Activated CD4-positive, alpha-beta memory T cell treated with anti-CD3 and anti-CD28 coated beads for 36 hours (primary cell): ENCODE results near the gene MTG1. TPM values are rescaled to one million over a fixed set of nuclear protein-coding genes. Genes with fewer than 3 reads are reported as not detected.

ENCODE experiments used
- CTCF ChIA-PET: fragments of 350-600 bp; sonication (Branson Sonifier 250); formaldehyde crosslinking; loops from one replicate; lab custom pipeline; 2021; ENCODE audit warnings: antibody characterized with exemption, inconsistent platforms; lab: Charles Lee
- POLR2A ChIA-PET: fragments of 350-600 bp; sonication (Branson Sonifier 250); formaldehyde crosslinking; loops from one replicate; lab custom pipeline; 2021; ENCODE audit warnings: antibody characterized with exemption; lab: Charles Lee
- DNase-seq: peaks from one replicate; pipeline ENCODE4 v3.0.0-alpha.2; 2020
- H3K27ac Mint-ChIP-seq: one replicate; pipeline ENCODE4 v1.8.0; 2021; ENCODE audit warnings: mixed read lengths
- H3K27me3 Mint-ChIP-seq: one replicate; pipeline ENCODE4 v1.8.0; 2021; ENCODE audit warnings: mixed read lengths
- H3K36me3 Mint-ChIP-seq: one replicate; pipeline ENCODE4 v1.8.0; 2021; ENCODE audit warnings: mixed read lengths
- H3K4me1 Mint-ChIP-seq: one replicate; pipeline ENCODE4 v1.8.0; 2021; ENCODE audit warnings: low read depth, mixed read lengths
- H3K4me3 Mint-ChIP-seq: one replicate; pipeline ENCODE4 v1.8.0; 2021; ENCODE audit warnings: mild to moderate bottlenecking, mixed read lengths
- H3K9me3 Mint-ChIP-seq: one replicate; pipeline ENCODE4 v1.8.0; 2021; ENCODE audit warnings: mixed read lengths
- intact Hi-C: fragments of 100-400 bp; cut with micrococcal nuclease; formaldehyde crosslinking; loops from one replicate; pipeline ENCODE4 v1.15.1; 2023
- total RNA-seq, 2 experiments: library from RNA; stranded (reverse); gene quantifications; one replicate each; pipeline ENCODE4 v1.2.3, GENCODE V29; 2021

MTG1 gene
- total RNA-seq, 2 experiments from 2014 or later = 33.9 to 40.3 TPM

DNA sequence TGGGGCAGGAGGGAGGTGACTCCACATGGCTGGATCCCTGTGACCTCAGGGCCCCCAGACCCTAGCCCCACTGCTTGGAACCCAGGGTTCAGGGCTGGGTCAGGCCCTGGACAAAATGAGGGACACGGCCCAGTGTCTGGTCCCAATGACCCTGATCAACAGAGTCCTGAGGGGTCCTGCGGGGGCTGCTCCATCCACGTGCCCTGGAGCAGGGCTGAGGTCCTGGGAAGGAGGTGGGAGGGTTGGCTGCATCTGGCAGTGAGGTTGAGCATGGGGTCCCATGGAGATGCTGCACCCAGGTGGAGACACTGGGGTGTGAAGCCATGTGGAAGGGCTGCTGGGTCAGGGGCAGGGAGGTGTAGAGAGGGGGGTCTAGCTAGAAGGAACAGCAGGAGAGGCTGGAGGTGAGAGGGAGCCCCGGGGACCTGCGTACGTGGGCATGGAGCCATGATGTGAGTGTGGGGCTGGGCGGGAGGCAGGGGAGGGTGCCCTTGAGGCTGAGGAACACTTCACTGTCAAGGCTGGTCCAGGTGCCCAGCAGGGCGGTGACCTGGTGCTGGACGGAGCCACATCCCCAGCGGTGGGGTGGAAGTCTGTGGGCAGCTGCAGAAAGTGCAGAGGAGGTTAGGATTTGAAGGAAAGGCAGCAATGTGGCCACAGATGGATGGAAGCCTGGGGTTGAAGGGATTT lies 60.4 kb downstream of the MTG1 start:
- POLR2A ChIA-PET = no interaction called here
- Mint-ChIP-seq H3K4me3 (peak overlapping the region; percentile 6), H3K27me3 (no peaks in the 10 kb centered on the region), H3K9me3 (peaks cover 2% of the 10 kb centered on the region), H3K36me3 (peaks cover 1% of the 10 kb centered on the region), H3K27ac (no peak overlapping the region), H3K4me1 (no peaks in the 10 kb centered on the region)
- DNase-seq = no peak
- CTCF ChIA-PET = interaction anchor here (1.0 to 1.1 kb wide), 2 partner anchors 15 to 17 kb away, joined by 4 read pairs; no protein-coding TSS in a partner anchor
- intact Hi-C loops = no loop called here

DNA sequence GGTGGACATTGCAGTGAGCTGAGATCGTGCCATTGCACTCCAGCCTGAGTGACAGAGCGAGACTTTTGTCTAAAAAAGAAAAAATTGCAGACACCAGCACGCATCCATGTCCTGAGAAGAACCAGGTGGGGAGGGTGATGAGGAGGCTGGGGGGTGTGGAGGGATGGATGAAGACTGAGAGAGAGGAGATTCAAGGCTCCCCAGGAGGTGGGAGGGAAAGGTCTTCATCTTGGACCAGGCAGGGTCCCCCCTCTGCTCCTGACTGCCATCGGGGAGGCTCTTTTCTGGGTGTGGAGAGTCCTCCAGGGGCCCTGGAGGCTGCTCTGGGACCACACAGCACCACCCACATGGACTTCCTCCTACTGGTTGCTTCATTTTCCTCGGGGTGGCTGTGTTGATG lies 61.2 kb downstream of the MTG1 start:
- no peak overlapping the region for H3K4me3 Mint-ChIP-seq

DNA sequence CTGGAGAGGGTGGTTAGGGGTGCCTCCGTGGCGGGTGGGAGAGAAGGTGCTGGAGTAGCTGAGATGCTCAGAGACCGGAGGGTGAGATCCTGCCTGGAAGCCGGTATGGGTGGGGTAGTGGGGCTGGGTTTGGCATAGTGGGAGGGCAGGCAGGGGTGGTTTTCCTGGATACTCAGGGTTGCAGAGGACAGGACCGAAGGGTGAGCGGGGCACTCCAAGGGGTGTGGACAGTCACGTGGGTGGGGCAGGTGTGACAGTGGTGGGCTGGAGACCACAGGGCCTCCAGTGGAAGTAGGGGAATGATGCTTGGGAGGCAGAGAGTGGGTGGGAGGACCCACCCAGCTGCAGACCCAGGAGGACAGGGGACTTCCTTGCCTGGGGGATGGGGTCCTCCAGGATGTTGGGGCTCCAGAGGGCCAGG lies 61.7 kb downstream of the MTG1 start:
- CTCF ChIA-PET = no interaction called here
- Mint-ChIP-seq H3K36me3 (no peaks in the 10 kb centered on the region), H3K27ac (no peak overlapping the region)

More for the DNA sequence above, 61.2 kb downstream of the MTG1 start:
- no peaks in the 10 kb centered on the region for H3K9me3 Mint-ChIP-seq
- H3K4me1 Mint-ChIP-seq = no peaks in the 10 kb centered on the region
- ChIA-PET POLR2A (no interaction called here), CTCF (no interaction called here)
- H3K27me3 Mint-ChIP-seq = no peaks in the 10 kb centered on the region
- no peak overlapping the region for H3K27ac Mint-ChIP-seq
- no peak for DNase-seq
- intact Hi-C loops = no loop called here
- H3K36me3 Mint-ChIP-seq = no peaks in the 10 kb centered on the region

DNA sequence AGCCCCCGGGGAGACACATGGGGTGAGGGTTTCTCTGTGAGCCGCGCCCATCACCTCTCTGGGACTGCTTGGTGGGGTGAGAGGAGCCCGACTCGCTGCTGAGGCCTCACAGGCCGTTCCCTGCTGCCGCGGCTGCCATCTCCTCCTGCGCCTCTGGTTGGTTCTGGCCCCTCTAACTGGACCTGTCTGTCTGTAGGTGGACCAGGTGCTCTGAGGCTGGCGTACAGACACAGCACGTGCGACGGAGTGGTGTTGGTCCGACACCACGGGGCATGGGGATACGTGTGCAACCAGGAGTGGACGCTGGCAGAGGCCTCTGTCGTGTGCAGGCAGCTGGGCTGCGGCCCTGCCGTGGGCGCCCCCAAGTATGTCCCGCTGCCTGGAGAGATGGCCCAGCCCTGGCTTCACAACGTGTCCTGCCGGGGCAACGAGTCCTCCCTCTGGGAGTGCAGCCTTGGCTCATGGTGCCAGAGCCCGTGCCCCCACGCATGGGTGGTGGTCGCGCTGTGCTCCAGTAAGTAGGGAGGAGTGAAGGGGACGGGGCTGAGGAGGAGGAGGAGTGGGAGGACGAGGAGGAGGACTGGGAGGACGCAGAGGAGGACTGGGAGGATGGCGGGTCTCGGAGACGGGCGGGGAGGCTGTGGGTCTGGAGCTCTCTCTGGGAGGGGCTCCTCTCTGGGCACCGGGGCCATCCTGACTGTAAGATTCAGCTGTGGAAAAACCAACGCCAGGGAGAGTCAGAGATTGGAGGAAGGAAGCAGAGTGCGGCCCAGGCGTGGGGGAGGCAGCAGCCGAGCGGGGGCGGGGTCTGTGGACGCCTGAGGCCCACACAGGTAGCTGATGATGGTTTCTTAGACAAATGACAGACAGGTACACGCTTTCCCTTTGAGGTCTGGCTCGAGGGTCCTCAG lies 62.3 kb downstream of the MTG1 start:
- no peak overlapping the region for H3K4me3 Mint-ChIP-seq
- CTCF ChIA-PET = no interaction called here
- DNase-seq = no peak

More for the DNA sequence above, 61.7 kb downstream of the MTG1 start:
- H3K4me1 Mint-ChIP-seq = no peaks in the 10 kb centered on the region
- intact Hi-C loops = no loop called here
- H3K27me3 Mint-ChIP-seq = no peaks in the 10 kb centered on the region
- H3K9me3 Mint-ChIP-seq = no peaks in the 10 kb centered on the region
- POLR2A ChIA-PET = no interaction called here
- no peak for DNase-seq
- H3K4me3 Mint-ChIP-seq = no peak overlapping the region

DNA sequence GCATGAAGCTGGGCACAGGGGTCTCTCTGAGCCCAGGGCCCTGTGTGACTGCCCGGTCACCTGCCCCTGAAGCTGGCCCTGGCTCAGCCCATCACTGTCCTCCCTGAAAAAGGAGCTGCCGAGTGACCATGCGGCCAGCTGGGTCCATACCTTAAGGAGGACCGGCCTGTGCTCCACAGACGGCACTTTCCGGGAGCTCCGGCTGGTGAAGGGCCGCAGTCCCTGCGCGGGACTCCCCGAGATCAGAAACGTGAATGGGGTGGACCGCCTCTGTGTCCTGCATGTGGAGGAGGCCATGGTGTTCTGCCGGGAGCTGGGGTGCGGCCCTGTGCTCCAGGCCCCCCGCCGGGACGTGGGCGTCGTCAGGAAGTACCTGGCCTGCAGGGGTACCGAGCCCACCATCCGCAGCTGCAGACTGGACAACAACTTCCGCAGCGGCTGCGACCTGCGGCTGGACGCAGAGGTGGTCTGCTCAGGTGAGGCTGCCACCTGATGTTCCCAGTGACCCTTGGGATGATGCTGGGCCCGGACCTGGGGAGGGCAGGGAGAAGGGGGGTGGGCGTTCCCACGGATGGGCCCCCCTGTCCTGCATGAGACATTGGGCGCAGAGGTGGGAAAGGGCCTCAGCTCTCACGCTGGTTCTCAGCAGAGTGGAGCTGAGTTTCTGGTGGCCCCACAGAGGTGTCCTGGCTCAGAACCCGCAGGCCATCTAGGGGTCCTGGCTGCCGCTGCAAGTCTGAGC lies 63.3 kb downstream of the MTG1 start:
- no peaks in the 10 kb centered on the region for H3K4me1 Mint-ChIP-seq
- intact Hi-C loops = no loop called here
- ChIA-PET CTCF (no interaction called here), POLR2A (no interaction called here)
- no peaks in the 10 kb centered on the region for H3K36me3 Mint-ChIP-seq
- H3K27me3 Mint-ChIP-seq = no peaks in the 10 kb centered on the region
- H3K4me3 Mint-ChIP-seq = no peak overlapping the region
- no peak for DNase-seq
- no peak overlapping the region for H3K27ac Mint-ChIP-seq
- H3K9me3 Mint-ChIP-seq = no peaks in the 10 kb centered on the region

More for the DNA sequence above, 62.3 kb downstream of the MTG1 start:
- Mint-ChIP-seq H3K9me3 (no peaks in the 10 kb centered on the region), H3K36me3 (no peaks in the 10 kb centered on the region), H3K4me1 (no peaks in the 10 kb centered on the region), H3K27me3 (no peaks in the 10 kb centered on the region), H3K27ac (no peak overlapping the region)
- POLR2A ChIA-PET = no interaction called here
- intact Hi-C loops = no loop called here

DNA sequence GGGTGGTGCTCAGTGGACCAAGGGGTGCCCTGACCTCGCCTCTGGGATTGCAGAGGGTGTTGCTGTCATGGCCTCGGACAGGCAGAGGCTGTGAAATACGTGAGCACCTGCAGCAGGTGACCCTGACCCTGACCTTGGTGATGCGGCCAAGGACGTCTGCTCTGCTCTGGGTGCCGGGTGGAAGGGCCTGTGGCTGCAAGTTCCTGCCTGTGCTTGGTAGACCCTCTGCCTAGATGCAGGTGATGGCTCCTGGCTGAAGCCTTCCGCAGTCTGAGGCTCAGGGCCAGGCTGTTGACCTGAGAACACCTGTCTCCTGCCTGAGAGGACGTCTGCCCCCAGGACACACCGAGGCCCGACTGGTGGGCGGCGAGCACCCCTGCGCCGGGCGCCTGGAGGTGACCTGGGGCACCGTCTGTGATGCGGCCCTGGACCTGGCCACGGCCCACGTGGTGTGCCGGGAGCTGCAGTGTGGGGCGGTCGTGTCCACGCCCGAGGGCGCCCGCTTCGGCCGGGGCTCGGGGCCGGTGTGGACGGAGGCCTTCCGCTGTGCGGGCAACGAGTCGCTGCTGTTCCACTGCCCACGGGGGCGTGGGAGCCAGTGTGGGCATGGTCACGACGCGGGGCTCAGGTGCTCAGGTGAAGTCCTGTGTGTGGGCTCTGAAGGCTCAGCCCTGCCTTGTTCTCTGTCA lies 64.2 kb downstream of the MTG1 start:
- Mint-ChIP-seq H3K27me3 (no peaks in the 10 kb centered on the region), H3K36me3 (no peaks in the 10 kb centered on the region), H3K27ac (no peak overlapping the region), H3K4me1 (no peaks in the 10 kb centered on the region), H3K9me3 (no peaks in the 10 kb centered on the region), H3K4me3 (no peak overlapping the region)
- DNase-seq = no peak
- ChIA-PET POLR2A (no interaction called here), CTCF (no interaction called here)
- intact Hi-C loops = no loop called here

DNA sequence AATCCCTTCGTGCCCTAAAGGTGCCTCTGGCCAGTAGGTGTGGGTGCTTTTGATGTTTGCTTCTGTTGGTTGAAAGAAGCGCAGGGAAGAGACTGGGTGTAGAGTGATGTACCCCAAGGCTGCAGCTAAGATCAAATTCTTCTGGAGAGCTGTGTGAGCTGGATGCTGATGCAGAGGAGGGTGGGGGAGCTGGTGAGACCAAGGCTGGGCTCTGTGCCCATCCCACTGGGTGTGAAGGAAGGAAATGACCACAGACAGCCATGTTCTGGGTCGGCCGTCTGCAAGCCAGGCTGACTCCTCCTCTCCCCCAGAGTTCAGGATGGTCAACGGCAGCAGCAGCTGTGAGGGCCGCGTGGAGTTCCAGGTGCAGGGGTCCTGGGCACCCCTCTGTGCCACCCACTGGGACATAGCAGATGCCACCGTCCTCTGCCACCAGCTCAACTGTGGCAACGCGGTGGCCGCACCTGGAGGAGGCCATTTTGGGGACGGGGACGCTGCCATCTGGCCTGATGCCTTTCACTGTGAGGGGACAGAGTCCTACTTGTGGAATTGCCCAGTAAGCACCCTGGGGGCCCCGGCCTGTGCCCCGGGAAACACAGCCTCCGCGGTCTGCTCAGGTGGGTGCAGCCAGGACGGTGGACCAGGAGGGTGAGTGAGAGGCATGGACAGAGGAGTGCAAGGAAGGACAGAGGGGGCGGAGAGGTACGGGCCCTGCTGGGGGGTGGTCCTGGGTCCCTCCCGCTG lies 64.9 kb downstream of the MTG1 start:
- ChIA-PET CTCF (no interaction called here), POLR2A (no interaction called here)
- no peak overlapping the region for H3K27ac Mint-ChIP-seq
- H3K9me3 Mint-ChIP-seq = no peaks in the 10 kb centered on the region
- H3K4me3 Mint-ChIP-seq = no peak overlapping the region
- H3K4me1 Mint-ChIP-seq = no peaks in the 10 kb centered on the region
- H3K36me3 Mint-ChIP-seq = no peaks in the 10 kb centered on the region
- intact Hi-C loops = no loop called here
- H3K27me3 Mint-ChIP-seq = no peaks in the 10 kb centered on the region
- DNase-seq = no peak

DNA sequence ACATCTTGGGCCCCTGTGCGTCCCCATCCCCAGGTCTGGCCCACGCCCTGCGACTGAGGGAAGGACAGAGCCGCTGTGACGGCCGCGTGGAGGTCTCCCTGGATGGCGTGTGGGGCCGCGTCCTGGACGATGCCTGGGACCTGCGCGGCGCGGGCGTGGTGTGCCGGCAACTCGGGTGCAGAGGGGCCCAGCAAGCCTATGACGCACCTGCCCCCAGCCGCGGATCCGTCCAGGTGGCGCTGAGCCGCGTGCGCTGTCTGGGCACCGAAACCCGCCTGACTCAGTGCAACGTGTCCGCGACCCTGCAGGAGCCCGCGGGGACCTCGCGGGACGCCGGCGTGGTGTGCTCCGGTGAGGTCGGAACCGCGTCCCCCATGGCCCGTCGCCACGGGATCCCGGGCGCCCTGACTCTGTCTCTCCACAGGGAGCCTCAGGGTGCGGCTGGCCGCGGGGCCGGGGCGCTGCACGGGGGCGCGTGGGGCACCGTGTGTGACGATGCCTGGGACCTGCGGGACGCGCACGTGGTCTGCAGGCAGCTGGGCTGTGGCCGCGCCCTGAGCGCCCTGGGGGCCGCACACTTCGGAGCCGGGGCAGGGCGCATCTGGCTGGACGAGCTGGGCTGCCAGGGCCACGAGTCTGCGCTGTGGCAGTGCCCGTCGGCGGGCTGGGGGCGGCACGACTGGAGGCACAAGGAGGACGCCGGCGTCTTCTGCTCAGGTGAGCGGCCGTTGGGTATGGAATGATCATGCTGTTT lies 65.7 kb downstream of the MTG1 start:
- POLR2A ChIA-PET = no interaction called here
- intact Hi-C loops = no loop called here
- Mint-ChIP-seq H3K4me1 (no peaks in the 10 kb centered on the region), H3K36me3 (no peaks in the 10 kb centered on the region), H3K27me3 (no peaks in the 10 kb centered on the region), H3K4me3 (no peak overlapping the region), H3K9me3 (no peaks in the 10 kb centered on the region), H3K27ac (no peak overlapping the region)
- DNase-seq = no peak
- CTCF ChIA-PET = no interaction called here

DNA sequence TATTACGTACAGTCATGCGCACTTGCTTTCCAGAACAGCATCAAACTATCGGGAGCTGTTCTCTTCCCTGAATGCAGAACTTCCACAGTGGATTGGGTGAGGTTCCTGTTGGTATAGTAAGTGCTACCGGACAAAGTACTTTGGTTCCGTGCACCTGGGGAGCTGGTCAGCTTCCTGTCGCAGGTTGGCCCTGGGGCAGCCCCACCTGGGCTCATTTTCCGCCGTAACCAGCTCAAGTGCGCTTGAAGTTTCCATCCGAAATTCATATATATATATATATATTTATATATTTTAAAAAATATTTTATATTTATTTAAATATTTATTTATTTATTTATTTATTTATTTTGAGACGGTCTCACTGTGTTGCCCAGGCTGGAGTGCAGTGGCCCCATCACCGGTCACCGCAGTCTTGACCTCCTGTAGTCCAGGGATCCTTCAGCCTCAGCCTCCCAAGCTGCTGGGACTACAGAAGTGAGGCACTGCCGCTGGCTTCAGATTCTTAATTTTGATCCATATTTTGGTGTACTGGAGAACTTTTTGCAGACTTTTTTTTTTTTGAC lies 66.3 kb downstream of the MTG1 start:
- no peaks in the 10 kb centered on the region for H3K36me3 Mint-ChIP-seq
- CTCF ChIA-PET = interaction anchor here (1.9 kb wide), 1 partner anchor 21 kb away, joined by 5 read pairs; no protein-coding TSS in a partner anchor
- no peak for DNase-seq
- H3K9me3 Mint-ChIP-seq = no peaks in the 10 kb centered on the region
- intact Hi-C loops = no loop called here
- POLR2A ChIA-PET = no interaction called here
- H3K27me3 Mint-ChIP-seq = no peaks in the 10 kb centered on the region
- H3K4me1 Mint-ChIP-seq = no peaks in the 10 kb centered on the region
- H3K4me3 Mint-ChIP-seq = no peak overlapping the region
- H3K27ac Mint-ChIP-seq = no peak overlapping the region

DNA sequence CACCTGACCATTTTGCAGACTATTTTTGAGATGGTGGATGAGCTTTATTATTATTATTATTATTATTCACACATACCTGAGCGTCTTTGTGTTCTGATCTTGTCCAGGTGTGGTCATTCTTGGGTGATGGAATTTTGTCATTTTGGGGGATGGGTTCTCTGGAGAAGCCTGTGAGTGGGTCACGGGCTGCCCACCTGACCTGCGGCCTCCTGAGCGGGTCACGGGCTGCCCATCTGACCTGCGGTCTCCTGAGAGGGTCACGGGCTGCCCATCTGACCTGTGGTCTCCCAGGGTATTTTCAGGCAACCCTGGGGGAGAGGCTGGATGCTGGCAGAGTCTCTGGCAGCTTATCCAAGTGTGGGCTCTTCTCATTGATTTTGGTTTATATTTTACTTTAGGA lies 67.1 kb downstream of the MTG1 start:
- ChIA-PET CTCF (interaction anchor here (1.9 kb wide), 1 partner anchor 22 kb away, joined by 5 read pairs; no protein-coding TSS in a partner anchor), POLR2A (no interaction called here)

More for the DNA sequence above, 67.1 kb downstream of the MTG1 start:
- no peaks in the 10 kb centered on the region for H3K27me3 Mint-ChIP-seq
- H3K9me3 Mint-ChIP-seq = no peaks in the 10 kb centered on the region
- no peak overlapping the region for H3K27ac Mint-ChIP-seq
- H3K4me1 Mint-ChIP-seq = no peaks in the 10 kb centered on the region
- H3K4me3 Mint-ChIP-seq = no peak overlapping the region
- intact Hi-C loops = no loop called here
- H3K36me3 Mint-ChIP-seq = no peaks in the 10 kb centered on the region
- DNase-seq = no peak
